Mesothelial cell of epicardium (in vitro differentiated cells): ENCODE measurements around the gene ITGB4. TPM values are rescaled to one million over a fixed set of nuclear protein-coding genes. Genes with fewer than 3 reads are reported as not detected.
A peak's percentile ranks its signal among the peaks of the same experiment; 100 is the strongest.

Experiments
- DNase-seq, 2 experiments: peaks; one replicate each; pipeline ENCODE4 v3.0.0; 2021; ENCODE audit warnings: low spot score in 2 of 2; ENCODE audit not compliant: unreplicated experiment in 2 of 2
- H3K27ac Mint-ChIP-seq: 2 replicates; pipeline ENCODE4 v1.8.0; 2021; ENCODE audit warnings: mixed read lengths
- H3K27me3 Mint-ChIP-seq: 2 replicates; pipeline ENCODE4 v1.8.0; 2021; ENCODE audit warnings: low read depth, mixed read lengths
- H3K36me3 Mint-ChIP-seq: 2 replicates; pipeline ENCODE4 v1.8.0; 2021; ENCODE audit warnings: mixed read lengths
- H3K4me1 Mint-ChIP-seq: 2 replicates; pipeline ENCODE4 v1.8.0; 2021; ENCODE audit warnings: mixed read lengths
- H3K4me3 Mint-ChIP-seq: 2 replicates; pipeline ENCODE4 v1.8.0; 2021; ENCODE audit warnings: mild to moderate bottlenecking, moderate library complexity, mixed read lengths
- H3K9me3 Mint-ChIP-seq: 2 replicates; pipeline ENCODE4 v1.8.0; 2021; ENCODE audit warnings: mixed read lengths
- total RNA-seq: library from RNA; stranded (reverse); gene quantifications from 3 replicates; pipeline ENCODE4 v1.2.1, GENCODE V29; 2021
- TF ChIP-seq, protein P1 (sequence below): fragments of 200-600 bp; sonication (generic); IDR thresholded peaks from one replicate; pipeline ENCODE4 v1.5.0; 2021; ENCODE audit warnings: antibody characterized with exemption; ENCODE audit not compliant: unreplicated experiment

ITGB4 gene
- total RNA-seq, 1 donor from 2014 or later: 117 TPM

DNA sequence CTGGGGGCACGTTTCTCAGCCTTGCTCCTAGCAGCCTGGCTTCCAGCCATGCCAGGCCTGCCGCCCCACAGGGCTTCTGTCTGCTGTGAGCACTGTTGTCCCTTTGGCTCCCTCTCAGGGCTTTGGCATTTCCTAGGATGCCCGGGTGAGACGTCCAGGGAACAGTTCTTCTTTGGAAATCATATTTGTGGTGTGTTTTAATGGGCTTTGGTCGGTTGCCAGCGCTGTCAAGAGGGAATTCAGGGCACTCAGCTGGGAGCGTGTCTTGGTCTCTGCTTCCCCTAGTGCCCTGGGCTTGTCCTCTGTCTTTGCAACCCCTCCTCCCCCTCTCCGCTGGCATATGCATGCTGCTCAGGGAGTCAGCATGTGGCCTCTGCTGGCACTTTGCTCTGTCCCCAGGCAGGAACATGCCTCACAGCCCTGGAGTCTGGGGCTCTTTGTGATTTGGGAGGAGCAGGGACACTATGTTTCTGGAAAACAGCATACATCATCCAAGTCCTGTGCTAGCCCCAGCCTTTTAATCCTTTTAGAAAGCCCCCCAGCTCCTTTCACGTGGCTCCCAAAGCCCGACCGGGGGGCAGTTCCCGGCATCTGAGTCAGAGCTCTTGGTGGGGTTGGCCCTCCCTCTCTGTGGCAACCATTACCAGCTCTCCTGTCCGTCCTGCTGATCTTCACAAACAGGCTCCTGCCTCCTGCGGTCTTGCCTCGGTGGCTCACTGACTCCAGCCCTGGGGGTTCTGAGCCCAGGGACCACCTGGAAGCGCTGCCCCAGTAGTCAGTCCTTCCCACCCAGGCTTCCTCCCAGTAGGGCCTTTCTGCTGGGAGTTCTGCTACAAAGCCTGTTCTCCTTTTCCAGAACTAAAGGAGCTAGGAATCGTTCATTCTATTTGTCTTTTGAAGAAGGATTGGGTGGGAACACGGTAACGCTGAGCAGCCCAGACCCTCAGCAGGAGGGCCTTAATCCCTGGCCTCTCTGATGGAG is 27.5 kb upstream of the ITGB4 start:
- H3K4me3 Mint-ChIP-seq: no peak overlapping the region
- H3K27me3 Mint-ChIP-seq: no peaks in the 10 kb centered on the region
- H3K27ac Mint-ChIP-seq: peak overlapping the region; percentile 84
- peak in 1 of 2 experiments; percentile 59 for DNase-seq
- TF ChIP-seq, protein P1, sequence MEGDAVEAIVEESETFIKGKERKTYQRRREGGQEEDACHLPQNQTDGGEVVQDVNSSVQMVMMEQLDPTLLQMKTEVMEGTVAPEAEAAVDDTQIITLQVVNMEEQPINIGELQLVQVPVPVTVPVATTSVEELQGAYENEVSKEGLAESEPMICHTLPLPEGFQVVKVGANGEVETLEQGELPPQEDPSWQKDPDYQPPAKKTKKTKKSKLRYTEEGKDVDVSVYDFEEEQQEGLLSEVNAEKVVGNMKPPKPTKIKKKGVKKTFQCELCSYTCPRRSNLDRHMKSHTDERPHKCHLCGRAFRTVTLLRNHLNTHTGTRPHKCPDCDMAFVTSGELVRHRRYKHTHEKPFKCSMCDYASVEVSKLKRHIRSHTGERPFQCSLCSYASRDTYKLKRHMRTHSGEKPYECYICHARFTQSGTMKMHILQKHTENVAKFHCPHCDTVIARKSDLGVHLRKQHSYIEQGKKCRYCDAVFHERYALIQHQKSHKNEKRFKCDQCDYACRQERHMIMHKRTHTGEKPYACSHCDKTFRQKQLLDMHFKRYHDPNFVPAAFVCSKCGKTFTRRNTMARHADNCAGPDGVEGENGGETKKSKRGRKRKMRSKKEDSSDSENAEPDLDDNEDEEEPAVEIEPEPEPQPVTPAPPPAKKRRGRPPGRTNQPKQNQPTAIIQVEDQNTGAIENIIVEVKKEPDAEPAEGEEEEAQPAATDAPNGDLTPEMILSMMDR: no peak
- H3K9me3 Mint-ChIP-seq: no peaks in the 10 kb centered on the region
- H3K36me3 Mint-ChIP-seq: peaks cover 10% of the 10 kb centered on the region
- H3K4me1 Mint-ChIP-seq: peaks cover 36% of the 10 kb centered on the region

DNA sequence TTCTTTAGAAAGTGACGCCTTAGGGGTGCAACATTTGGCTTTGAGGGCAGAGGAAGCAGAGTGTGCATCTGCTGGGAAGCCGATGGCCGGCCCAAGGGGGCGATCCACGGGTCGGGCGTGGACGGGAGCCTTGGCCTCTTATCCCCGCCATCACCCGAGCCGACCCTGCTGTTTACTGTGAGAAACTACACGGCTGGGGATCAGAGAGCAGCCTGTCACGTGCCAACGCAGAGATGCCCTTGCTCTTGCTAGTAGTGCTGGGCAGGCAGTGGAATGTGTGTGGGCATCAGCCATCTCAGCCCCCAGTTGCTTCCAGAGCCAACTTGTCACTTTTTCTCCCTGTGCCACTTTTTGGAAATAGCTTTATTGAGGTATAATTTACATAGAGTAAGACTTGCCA is 26.7 kb upstream of the ITGB4 start:
- Mint-ChIP-seq H3K9me3 (no peaks in the 10 kb centered on the region), H3K4me3 (no peak overlapping the region), H3K4me1 (peaks cover 30% of the 10 kb centered on the region), H3K36me3 (peaks cover 12% of the 10 kb centered on the region), H3K27me3 (no peaks in the 10 kb centered on the region), H3K27ac (peak overlapping the region; percentile 84)
- DNase-seq: no peak
- TF ChIP-seq, protein P1: no peak

DNA sequence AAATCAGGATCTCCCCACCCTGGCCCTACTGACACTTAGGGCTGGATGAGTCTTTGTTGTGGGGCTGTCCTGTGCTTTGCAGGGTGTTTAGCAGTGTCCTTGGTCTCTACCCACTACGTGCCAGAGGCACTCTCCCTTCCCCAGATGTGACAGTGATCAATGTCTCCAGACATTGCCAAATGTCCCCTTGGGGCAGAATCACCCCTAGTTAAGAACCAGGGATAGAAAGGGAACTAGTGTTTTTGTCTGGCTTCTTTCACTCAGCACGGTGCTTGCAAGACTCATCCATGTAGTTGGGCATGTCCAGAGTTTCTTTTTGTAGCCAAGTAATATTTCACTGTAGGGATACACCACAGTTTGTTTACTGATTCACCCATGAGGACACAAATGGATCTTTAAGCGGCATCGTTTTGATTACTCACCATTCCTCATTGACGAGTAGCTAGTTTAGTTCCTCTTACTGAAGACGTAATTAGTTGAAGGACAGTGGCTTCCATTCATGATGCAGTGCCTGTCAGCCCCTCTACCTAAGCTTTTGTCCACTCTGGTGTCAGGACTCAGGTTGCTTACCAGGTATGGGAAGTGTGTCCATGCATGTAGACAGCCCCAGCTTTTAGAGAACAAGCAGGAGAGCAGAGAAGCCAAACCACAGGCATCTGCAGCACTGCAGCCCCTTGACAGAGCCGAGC is 26.0 kb upstream of the ITGB4 start:
- no peak for DNase-seq
- Mint-ChIP-seq H3K9me3 (no peaks in the 10 kb centered on the region), H3K4me1 (peaks cover 34% of the 10 kb centered on the region), H3K4me3 (no peak overlapping the region), H3K27me3 (no peaks in the 10 kb centered on the region), H3K36me3 (peaks cover 14% of the 10 kb centered on the region), H3K27ac (peak overlapping the region; percentile 54)
- TF ChIP-seq, protein P1: no peak

DNA sequence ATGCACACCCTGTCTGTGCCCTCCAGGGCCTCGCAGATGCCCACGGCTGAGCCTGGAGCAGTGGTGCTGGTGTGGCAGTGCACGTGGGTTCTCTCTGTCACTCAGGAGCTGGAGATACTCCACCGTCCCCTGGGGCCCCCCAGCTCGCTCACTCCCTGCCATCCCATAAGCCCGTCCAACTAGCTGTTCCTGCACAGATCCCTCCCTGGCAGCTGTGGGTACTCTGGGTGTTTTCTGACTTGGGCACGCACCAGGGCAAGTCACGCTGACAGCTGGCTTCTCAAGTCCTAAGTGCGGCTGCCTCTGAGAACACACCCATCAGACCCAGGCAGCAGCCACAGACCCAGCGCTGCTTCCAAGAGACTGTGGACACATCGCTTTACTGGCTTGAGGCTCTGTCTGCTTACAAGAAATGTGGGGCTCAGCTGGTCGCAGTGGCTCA is 25.4 kb upstream of the ITGB4 start:
- Mint-ChIP-seq H3K36me3 (peaks cover 18% of the 10 kb centered on the region), H3K4me3 (no peak overlapping the region), H3K4me1 (peaks cover 40% of the 10 kb centered on the region), H3K9me3 (no peaks in the 10 kb centered on the region), H3K27ac (peak overlapping the region; percentile 9), H3K27me3 (no peaks in the 10 kb centered on the region)
- no peak for DNase-seq
- TF ChIP-seq, protein P1: no peak

DNA sequence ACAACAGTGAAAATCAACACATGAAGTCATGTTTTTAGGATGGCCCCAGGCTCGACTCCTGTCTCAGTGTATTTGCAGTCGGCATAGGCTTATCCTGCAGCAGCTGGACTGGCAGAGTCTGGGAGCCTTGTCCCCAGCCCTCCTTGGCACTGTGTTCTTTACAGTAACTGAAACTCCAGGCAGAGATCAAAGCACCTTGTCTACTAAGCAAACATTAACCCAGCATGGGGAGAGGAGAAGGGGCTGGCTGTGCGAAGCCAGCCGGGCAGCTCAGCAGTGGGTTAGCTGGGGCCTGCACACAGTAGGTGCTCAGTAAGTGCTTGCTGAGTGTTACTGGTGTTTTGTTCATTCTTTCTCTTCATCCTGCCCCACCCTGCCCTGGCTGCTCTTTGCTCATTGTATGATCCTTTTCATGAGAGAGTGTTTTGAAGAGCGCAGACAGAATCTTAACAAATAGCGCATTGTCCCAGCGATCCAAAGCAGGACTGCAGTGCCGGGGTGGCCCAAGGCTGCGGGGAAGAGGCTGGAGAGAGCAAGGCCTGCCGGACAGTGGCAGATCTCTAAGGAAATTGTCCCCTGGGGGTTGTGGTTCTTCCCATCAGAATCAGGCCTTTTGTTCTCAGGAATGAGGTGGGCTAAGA is 23.5 kb upstream of the ITGB4 start:
- no peak for DNase-seq
- Mint-ChIP-seq H3K36me3 (peaks cover 28% of the 10 kb centered on the region), H3K27ac (peak overlapping the region; percentile 59), H3K27me3 (no peaks in the 10 kb centered on the region), H3K4me1 (peaks cover 43% of the 10 kb centered on the region), H3K9me3 (no peaks in the 10 kb centered on the region), H3K4me3 (no peak overlapping the region)
- TF ChIP-seq, protein P1: no peak
